Testis (tissue), 2 donors: ENCODE results near the gene STXBP1.

Experiments
- CTCF ChIP-seq, 3 experiments: fragments of 450-650 bp in 2 of 3; fragments of 200-600 bp in 1 of 3; sonication (generic) in 1 of 3; IDR thresholded peaks; one replicate each; pipeline ENCODE4 v1.5.1; 2016 to 2019; ENCODE audit warnings: antibody characterized with exemption in 3 of 3, mild to moderate bottlenecking in 2 of 3, moderate library complexity in 1 of 3
- POLR2A ChIP-seq: fragments of 450-650 bp; IDR thresholded peaks from one replicate; pipeline ENCODE4 v1.6.1; 2017; ENCODE audit warnings: antibody characterized with exemption, mild to moderate bottlenecking, moderate library complexity

- TF ChIP-seq CTCF (IDR thresholded peaks at IDR 0.05) (no peak), POLR2A (no peak)
These were observed 526 bp upstream of the STXBP1 start for GRCh38 chr9:127611603-127611898.
